Glutamatergic neuron (in vitro differentiated cells): Measurements from ENCODE around the gene MRC2. TPM values are rescaled to one million over a fixed set of nuclear protein-coding genes. Genes with fewer than 3 reads are reported as not detected.

Experiments used
- DNase-seq: peaks from one replicate; pipeline ENCODE4 v3.0.0; 2022
- H3K27ac Mint-ChIP-seq: one replicate; pipeline ENCODE4 v1.8.0; 2020; ENCODE audit warnings: mild to moderate bottlenecking, mixed read lengths, inconsistent platforms; ENCODE audit not compliant: unreplicated experiment
- H3K27me3 Mint-ChIP-seq: one replicate; pipeline ENCODE4 v1.8.0; 2020; ENCODE audit warnings: mild to moderate bottlenecking, moderate library complexity, mixed read lengths, inconsistent platforms; ENCODE audit not compliant: unreplicated experiment
- H3K36me3 Mint-ChIP-seq: one replicate; pipeline ENCODE4 v1.8.0; 2020; ENCODE audit warnings: mild to moderate bottlenecking, mixed read lengths, inconsistent platforms; ENCODE audit not compliant: unreplicated experiment
- H3K4me1 Mint-ChIP-seq: one replicate; pipeline ENCODE4 v1.8.0; 2020; ENCODE audit warnings: mild to moderate bottlenecking, low read depth, mixed read lengths, inconsistent platforms; ENCODE audit not compliant: unreplicated experiment
- H3K4me3 Mint-ChIP-seq: one replicate; pipeline ENCODE4 v1.8.0; 2020; ENCODE audit warnings: mild to moderate bottlenecking, mixed read lengths, inconsistent platforms; ENCODE audit not compliant: unreplicated experiment
- H3K9me3 Mint-ChIP-seq: one replicate; pipeline ENCODE4 v1.8.0; 2020; ENCODE audit warnings: mild to moderate bottlenecking, moderate library complexity, mixed read lengths, inconsistent platforms; ENCODE audit not compliant: unreplicated experiment
- total RNA-seq: library from RNA; stranded (reverse); fragmentation: NEBNext Ultra II Directional; extraction: Animal tissue kit (Norgen Biotek cat#: 25700); gene quantifications from one replicate; pipeline ENCODE4 v1.2.1, GENCODE V29; 2021; ENCODE audit not compliant: unreplicated experiment
- TF ChIP-seq, protein P1 (sequence below): fragments of 200-600 bp; sonication (generic); IDR thresholded peaks from one replicate; pipeline ENCODE4 v1.5.0; 2021; ENCODE audit not compliant: partially characterized antibody, unreplicated experiment

The MRC2 gene
- total RNA-seq, 1 donor from 2014 or later = 24.0 TPM

DNA sequence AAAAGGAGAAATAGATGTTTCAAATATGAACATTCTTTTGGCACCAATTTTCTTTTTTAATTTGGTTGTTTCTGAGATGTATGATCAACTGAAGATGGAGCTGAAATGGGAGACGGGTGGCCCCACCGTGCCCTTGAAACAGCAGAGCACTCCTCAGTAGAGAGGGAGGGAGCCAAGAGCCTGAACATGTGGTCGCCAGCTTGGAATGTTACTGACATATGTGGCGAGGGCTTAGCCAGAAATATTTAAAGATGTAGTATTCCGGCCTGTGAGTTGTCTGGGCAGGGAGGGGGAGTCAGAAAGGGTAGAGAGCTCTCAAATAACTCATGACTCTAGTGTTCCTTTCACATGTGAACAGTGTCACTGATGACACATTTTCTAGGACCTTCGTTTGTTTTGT is 13.3 kb upstream of the MRC2 start:
- no peak for DNase-seq
- Mint-ChIP-seq H3K36me3 (no peaks in the 10 kb centered on the region), H3K4me3 (peak overlapping the region; percentile 71)

DNA sequence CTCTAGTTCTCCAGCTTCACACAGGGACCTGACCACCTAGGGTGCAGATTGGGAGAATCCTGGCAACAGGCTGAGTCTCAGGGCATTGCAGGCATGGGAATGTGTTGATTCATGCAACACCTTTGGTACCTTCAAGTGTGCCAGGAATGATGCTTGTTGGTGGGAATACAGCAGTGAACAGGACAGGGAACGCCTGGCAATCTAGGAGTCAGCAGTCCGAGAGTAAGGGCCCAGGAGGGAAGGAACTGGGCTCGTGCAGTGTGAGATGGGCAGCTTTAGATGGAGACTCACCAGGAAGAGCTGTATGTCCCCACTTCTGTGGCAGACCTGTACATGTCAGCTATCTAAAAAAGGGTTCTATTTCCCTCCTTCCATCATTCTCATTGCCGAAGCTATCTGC is 12.0 kb upstream of the MRC2 start:
- Mint-ChIP-seq H3K9me3 (peaks cover 15% of the 10 kb centered on the region), H3K4me1 (peaks cover 49% of the 10 kb centered on the region), H3K36me3 (no peaks in the 10 kb centered on the region), H3K27me3 (peaks cover 6% of the 10 kb centered on the region), H3K27ac (no peak overlapping the region), H3K4me3 (no peak overlapping the region)
- TF ChIP-seq, protein P1, sequence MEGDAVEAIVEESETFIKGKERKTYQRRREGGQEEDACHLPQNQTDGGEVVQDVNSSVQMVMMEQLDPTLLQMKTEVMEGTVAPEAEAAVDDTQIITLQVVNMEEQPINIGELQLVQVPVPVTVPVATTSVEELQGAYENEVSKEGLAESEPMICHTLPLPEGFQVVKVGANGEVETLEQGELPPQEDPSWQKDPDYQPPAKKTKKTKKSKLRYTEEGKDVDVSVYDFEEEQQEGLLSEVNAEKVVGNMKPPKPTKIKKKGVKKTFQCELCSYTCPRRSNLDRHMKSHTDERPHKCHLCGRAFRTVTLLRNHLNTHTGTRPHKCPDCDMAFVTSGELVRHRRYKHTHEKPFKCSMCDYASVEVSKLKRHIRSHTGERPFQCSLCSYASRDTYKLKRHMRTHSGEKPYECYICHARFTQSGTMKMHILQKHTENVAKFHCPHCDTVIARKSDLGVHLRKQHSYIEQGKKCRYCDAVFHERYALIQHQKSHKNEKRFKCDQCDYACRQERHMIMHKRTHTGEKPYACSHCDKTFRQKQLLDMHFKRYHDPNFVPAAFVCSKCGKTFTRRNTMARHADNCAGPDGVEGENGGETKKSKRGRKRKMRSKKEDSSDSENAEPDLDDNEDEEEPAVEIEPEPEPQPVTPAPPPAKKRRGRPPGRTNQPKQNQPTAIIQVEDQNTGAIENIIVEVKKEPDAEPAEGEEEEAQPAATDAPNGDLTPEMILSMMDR = no peak
- no peak for DNase-seq

More for the DNA sequence above, 13.3 kb upstream of the MRC2 start:
- Mint-ChIP-seq H3K9me3 (peaks cover 15% of the 10 kb centered on the region), H3K27ac (peak overlapping the region; percentile 81), H3K27me3 (peaks cover 6% of the 10 kb centered on the region), H3K4me1 (peaks cover 43% of the 10 kb centered on the region)
- TF ChIP-seq, protein P1 = no peak

DNA sequence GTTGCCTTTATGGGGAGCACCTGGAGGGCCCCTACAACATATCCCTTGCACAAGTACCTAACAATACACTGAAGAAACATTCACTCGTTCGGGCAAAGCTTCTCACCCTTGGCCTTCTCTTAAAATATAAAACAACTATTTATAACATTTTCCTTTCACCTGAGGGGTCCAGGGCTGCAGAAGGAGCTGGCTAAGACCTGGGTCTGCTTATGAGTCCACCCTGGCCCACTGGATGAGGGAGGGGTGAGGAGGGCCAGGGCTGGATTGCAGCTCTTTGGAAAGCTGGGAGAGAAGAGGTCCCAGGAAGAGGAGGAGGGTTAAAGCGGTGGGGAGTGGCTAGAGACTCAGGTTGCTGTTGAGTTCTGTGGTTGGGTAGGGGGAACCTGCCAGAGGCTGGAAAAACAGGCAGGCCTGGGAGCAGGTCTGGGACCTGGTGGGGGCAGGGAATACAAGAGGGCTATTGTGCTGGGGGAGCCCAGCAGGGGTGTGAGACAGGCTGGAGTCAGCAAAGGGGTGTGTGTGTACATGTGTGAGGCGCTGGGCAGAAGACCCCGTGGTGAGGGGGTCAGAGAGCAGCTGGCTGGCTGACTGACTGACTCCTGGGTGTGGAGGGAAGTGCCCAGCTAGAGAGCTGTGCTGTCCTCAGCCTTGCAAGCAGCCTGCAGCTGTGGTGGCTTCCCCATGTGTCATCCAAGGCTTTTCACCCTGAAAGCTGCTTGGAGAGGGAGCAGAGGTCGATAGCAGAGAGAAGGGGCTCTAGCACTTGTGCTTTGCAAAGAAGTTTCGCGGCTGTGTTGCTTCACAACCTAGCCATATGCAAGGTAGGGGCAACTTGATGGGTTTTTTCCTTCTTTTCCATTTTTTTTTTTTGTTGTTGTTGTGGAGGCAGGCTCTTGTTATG is 10.2 kb upstream of the MRC2 start:
- TF ChIP-seq, protein P1 = no peak
- H3K27me3 Mint-ChIP-seq = peaks cover 8% of the 10 kb centered on the region
- no peaks in the 10 kb centered on the region for H3K36me3 Mint-ChIP-seq
- H3K4me3 Mint-ChIP-seq = peak overlapping the region; percentile 55
- peak overlapping the region; percentile 95 for H3K27ac Mint-ChIP-seq
- peaks cover 51% of the 10 kb centered on the region for H3K4me1 Mint-ChIP-seq
- peaks cover 15% of the 10 kb centered on the region for H3K9me3 Mint-ChIP-seq
- DNase-seq = peak; percentile 53

DNA sequence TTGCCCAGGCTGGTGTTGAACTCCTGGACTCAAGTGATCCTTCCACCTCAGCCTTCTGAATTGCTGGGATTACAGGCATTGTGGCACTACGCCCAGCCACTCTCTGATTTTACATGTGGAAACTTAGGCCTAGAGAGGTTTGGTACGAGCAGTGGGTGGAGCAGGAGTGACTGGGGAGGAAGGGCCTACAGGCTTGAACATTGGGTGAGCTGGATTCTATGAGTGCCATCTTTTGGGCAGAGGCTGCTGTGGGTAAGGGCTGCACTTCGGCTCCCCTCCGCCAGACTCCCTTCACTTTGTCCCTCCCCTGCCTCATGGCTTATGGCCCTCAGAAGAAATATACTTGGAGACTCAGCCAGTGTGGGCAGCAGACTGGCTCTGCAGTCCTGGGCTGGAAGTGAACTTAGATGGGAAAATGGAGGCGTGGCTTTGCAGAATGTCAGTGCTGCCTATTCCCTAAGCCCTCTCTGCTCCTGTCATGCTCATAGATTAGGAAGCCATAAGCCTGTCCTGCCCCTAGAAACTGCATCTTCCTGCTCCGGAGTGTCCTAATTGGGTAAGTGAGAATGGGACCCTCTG is 9.5 kb upstream of the MRC2 start:
- Mint-ChIP-seq H3K36me3 (no peaks in the 10 kb centered on the region), H3K4me3 (peak overlapping the region; percentile 55), H3K9me3 (peaks cover 15% of the 10 kb centered on the region), H3K27me3 (peaks cover 10% of the 10 kb centered on the region), H3K4me1 (peaks cover 52% of the 10 kb centered on the region), H3K27ac (peak overlapping the region; percentile 95)
- DNase-seq = no peak
- TF ChIP-seq, protein P1 = no peak
